HEK293 (cell line): Measurements from ENCODE around the gene DIP2C.
A peak's percentile ranks its signal among the peaks of the same experiment; 100 is the strongest.

Experiments
- CTCF ChIA-PET: fragments of 350-600 bp; formaldehyde crosslinking; extraction: SDS; loops from one replicate; lab custom pipeline; 2021; ENCODE audit warnings: antibody characterized with exemption; lab: Yijun Ruan, JAX
- POLR2A ChIA-PET: fragments of 300-600 bp; formaldehyde crosslinking; extraction: SDS; loops from one replicate; lab custom pipeline; 2020; ENCODE audit warnings: antibody characterized with exemption, inconsistent platforms; lab: Yijun Ruan, JAX
- H3K27ac ChIP-seq: fragments of 200-500 bp; sonication (Bioruptor generic); 2 replicates; pipeline ENCODE4 v1.5.1; 2014; ENCODE audit warnings: low read depth, low read length, control low read depth, inconsistent platforms; ENCODE audit errors: extremely low read depth
- H3K36me3 ChIP-seq, 2 experiments: fragments of 200-500 bp in 1 of 2; sonication (Bioruptor generic) in 1 of 2; 1 replicate in 1 of 2; 2 replicates in 1 of 2; pipeline ENCODE4 v1.5.1; 2014 to 2017; ENCODE audit warnings: inconsistent platforms in 2 of 2, low read length in 2 of 2; ENCODE audit not compliant: control insufficient read depth in 2 of 2, insufficient read depth in 1 of 2
- H3K4me1 ChIP-seq: fragments of 200-500 bp; sonication (Bioruptor generic); 2 replicates; pipeline ENCODE4 v1.5.1; 2014; ENCODE audit warnings: mild to moderate bottlenecking, low read length, inconsistent platforms; ENCODE audit not compliant: control insufficient read depth, insufficient read depth
- H3K4me3 ChIP-seq: 2 replicates; pipeline ENCODE4 v1.5.1; 2011; ENCODE audit warnings: low read depth, mild to moderate bottlenecking, control low read depth, low read length, moderate library complexity
- H3K9me3 ChIP-seq: fragments of 200-500 bp; sonication (Bioruptor generic); 2 replicates; pipeline ENCODE4 v1.5.1; 2014; ENCODE audit warnings: low read depth, low read length, inconsistent platforms; ENCODE audit not compliant: control insufficient read depth, insufficient read depth
- GLI2 ChIP-seq: fragments of 450-650 bp; formaldehyde crosslinking; IDR thresholded peaks from 2 replicates; pipeline ENCODE4; 2017; ENCODE audit warnings: missing biosample characterization, missing genetic modification characterization, low read depth, borderline replicate concordance
- GLIS1 ChIP-seq: fragments of 450-650 bp; formaldehyde crosslinking; IDR thresholded peaks from 2 replicates; pipeline ENCODE4 v1.5.1; 2016; ENCODE audit warnings: missing biosample characterization, missing genetic modification characterization
- OSR2 ChIP-seq: fragments of 450-650 bp; formaldehyde crosslinking; IDR thresholded peaks from 2 replicates; pipeline ENCODE4 v1.5.1; 2016; ENCODE audit warnings: missing biosample characterization, missing genetic modification characterization
- SALL2 ChIP-seq: fragments of 450-650 bp; formaldehyde crosslinking; IDR thresholded peaks from 2 replicates; pipeline ENCODE4 v1.5.0; 2017; ENCODE audit warnings: missing biosample characterization, mild to moderate bottlenecking, missing genetic modification characterization, borderline replicate concordance
- WT1 ChIP-seq: fragments of 450-650 bp; formaldehyde crosslinking; IDR thresholded peaks from 2 replicates; pipeline ENCODE4 v1.5.1; 2016; ENCODE audit warnings: missing biosample characterization, missing genetic modification characterization
- ZBTB20 ChIP-seq: fragments of 450-650 bp; formaldehyde crosslinking; IDR thresholded peaks from 2 replicates; pipeline ENCODE4 v1.5.1; 2016; ENCODE audit warnings: missing biosample characterization, missing genetic modification characterization
- ZFHX2 ChIP-seq: fragments of 450-650 bp; formaldehyde crosslinking; conservative IDR thresholded peaks from 2 replicates; pipeline ENCODE4 v1.5.1; 2016; ENCODE audit warnings: missing biosample characterization, missing genetic modification characterization
- ZIC2 ChIP-seq: fragments of 450-650 bp; formaldehyde crosslinking; IDR thresholded peaks from 2 replicates; pipeline ENCODE4 v1.5.1; 2016; ENCODE audit warnings: missing biosample characterization, missing genetic modification characterization
- ZNF114 ChIP-seq: fragments of 450-650 bp; formaldehyde crosslinking; IDR thresholded peaks from 2 replicates; pipeline ENCODE4 v1.5.0; 2017; ENCODE audit warnings: missing biosample characterization, missing genetic modification characterization
- ZNF132 ChIP-seq: fragments of 450-650 bp; formaldehyde crosslinking; IDR thresholded peaks from 2 replicates; pipeline ENCODE4 v1.5.1; 2017; ENCODE audit warnings: missing biosample characterization, missing genetic modification characterization, borderline replicate concordance
- ZNF202 ChIP-seq: fragments of 450-650 bp; formaldehyde crosslinking; IDR thresholded peaks from 2 replicates; pipeline ENCODE4 v1.5.1; 2016; ENCODE audit warnings: missing biosample characterization, missing genetic modification characterization, borderline replicate concordance
- ZNF248 ChIP-seq: fragments of 450-650 bp; formaldehyde crosslinking; IDR thresholded peaks from 2 replicates; pipeline ENCODE4 v1.5.1; 2017; ENCODE audit warnings: missing biosample characterization, missing genetic modification characterization
- ZNF366 ChIP-seq: fragments of 450-650 bp; formaldehyde crosslinking; conservative IDR thresholded peaks from 2 replicates; pipeline ENCODE4 v1.5.1; 2016; ENCODE audit warnings: missing biosample characterization, missing genetic modification characterization
- ZNF394 ChIP-seq: fragments of 450-650 bp; formaldehyde crosslinking; IDR thresholded peaks from 2 replicates; pipeline ENCODE4 v1.5.1; 2016; ENCODE audit warnings: missing biosample characterization, missing genetic modification characterization, mild to moderate bottlenecking, moderate library complexity, borderline replicate concordance
- ZNF48 ChIP-seq: fragments of 450-650 bp; formaldehyde crosslinking; IDR thresholded peaks from 2 replicates; pipeline ENCODE4 v1.5.1; 2016; ENCODE audit warnings: missing biosample characterization, missing genetic modification characterization
- ZNF521 ChIP-seq: fragments of 450-650 bp; formaldehyde crosslinking; IDR thresholded peaks from 2 replicates; pipeline ENCODE4 v1.5.1; 2017; ENCODE audit warnings: missing biosample characterization, mild to moderate bottlenecking, missing genetic modification characterization
- ZNF596 ChIP-seq: fragments of 450-650 bp; IDR thresholded peaks from 2 replicates; pipeline ENCODE4 v1.5.0; 2018; ENCODE audit warnings: missing biosample characterization, mild to moderate bottlenecking, missing genetic modification characterization, moderate library complexity
- ZNF621 ChIP-seq: fragments of 450-650 bp; formaldehyde crosslinking; IDR thresholded peaks from 2 replicates; pipeline ENCODE4 v1.5.1; 2017; ENCODE audit warnings: missing biosample characterization, missing genetic modification characterization
- ZNF692 ChIP-seq: fragments of 450-650 bp; formaldehyde crosslinking; IDR thresholded peaks from 2 replicates; pipeline ENCODE4 v1.5.1; 2016; ENCODE audit warnings: missing biosample characterization, missing genetic modification characterization
- ZNF707 ChIP-seq: fragments of 450-650 bp; formaldehyde crosslinking; IDR thresholded peaks from 2 replicates; pipeline ENCODE4 v1.5.1; 2016; ENCODE audit warnings: missing biosample characterization, missing genetic modification characterization
- ZNF76 ChIP-seq: fragments of 450-650 bp; formaldehyde crosslinking; IDR thresholded peaks from 2 replicates; pipeline ENCODE4; 2016; ENCODE audit warnings: low read depth, missing biosample characterization, missing genetic modification characterization, borderline replicate concordance
- ZNF776 ChIP-seq: fragments of 450-650 bp; formaldehyde crosslinking; IDR thresholded peaks from 2 replicates; pipeline ENCODE4 v1.5.0; 2017; ENCODE audit warnings: missing biosample characterization, missing genetic modification characterization, borderline replicate concordance
- ZNF830 ChIP-seq: fragments of 450-650 bp; IDR thresholded peaks from 2 replicates; pipeline ENCODE4 v1.5.0; 2018; ENCODE audit warnings: missing biosample characterization, missing genetic modification characterization, low read depth, mild to moderate bottlenecking, moderate library complexity
- ZNF837 ChIP-seq: fragments of 450-650 bp; formaldehyde crosslinking; IDR thresholded peaks from 2 replicates; pipeline ENCODE4 v1.5.1; 2016; ENCODE audit warnings: missing biosample characterization, missing genetic modification characterization
- TF ChIP-seq, protein P1 (sequence below): fragments of 450-650 bp; formaldehyde crosslinking; IDR thresholded peaks from 2 replicates; pipeline ENCODE4 v1.5.1; 2016; ENCODE audit warnings: missing biosample characterization, missing genetic modification characterization
- TF ChIP-seq, protein P2 (sequence below): fragments of 450-650 bp; formaldehyde crosslinking; IDR thresholded peaks from 2 replicates; pipeline ENCODE4 v1.5.1; 2016; ENCODE audit warnings: missing biosample characterization, missing genetic modification characterization

The DIP2C gene

DNA sequence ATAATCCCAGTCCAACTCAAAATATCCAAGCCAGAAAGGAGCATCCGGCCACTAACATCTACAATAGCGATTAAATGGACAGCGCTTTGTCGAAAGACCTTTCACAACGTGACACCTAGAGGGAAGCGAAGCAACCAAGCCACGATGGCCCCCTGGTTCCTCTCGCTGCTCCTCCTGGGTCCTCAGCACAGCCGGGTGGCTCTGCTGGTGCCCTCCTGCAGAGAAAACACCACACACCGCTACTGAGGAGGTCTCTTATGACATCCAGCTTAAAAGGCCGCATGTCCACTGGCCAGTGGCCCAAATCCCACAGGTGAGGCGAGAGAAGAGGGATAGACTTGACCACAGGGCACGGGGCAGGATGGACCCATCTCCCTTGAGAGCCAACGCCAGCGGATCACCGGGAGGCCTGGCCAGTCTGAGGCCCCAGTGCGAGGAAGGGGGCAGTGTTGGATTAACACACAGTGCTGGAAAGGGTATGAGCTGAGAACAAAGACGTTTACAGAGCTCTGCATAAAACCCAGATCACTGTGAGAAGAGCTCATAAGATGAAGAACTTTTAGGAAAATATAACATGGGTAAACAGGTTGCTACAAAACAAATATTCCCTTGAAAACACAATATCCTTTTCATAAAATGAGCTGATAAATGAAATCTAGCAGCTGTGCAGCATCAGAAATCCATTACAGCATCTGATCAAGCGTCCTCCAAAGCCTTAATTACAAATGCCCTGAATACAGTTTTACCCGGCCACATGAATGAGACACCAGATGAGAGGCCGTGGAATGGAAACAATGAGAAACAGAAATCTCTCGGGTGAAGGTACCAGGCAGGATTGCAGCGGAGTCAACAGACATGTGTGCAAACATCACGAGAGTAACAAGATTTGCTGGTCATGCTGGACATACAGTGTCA lies 236.7 kb downstream of the DIP2C start:
- Histone ChIP-seq H3K4me1 (no peaks in the 10 kb centered on the region; the same call in 1 of the 2 replicates), H3K4me3 (no peak overlapping the region), H3K27ac (no peak overlapping the region), H3K36me3 (no peaks in the 10 kb centered on the region), H3K9me3 (no peaks in the 10 kb centered on the region)
- peak; percentile 90 for TF ChIP-seq GLIS1 (tag by site-specific recombination)
- TF ChIP-seq ZNF202 = no peak
- TF ChIP-seq ZNF114 (tag by site-specific recombination) = no peak
- TF ChIP-seq WT1 (tag by site-specific recombination) = no peak
- no peak for TF ChIP-seq ZNF76 (tag by site-specific recombination)
- TF ChIP-seq OSR2 (tag by site-specific recombination) = no peak
- peak; percentile 76 for TF ChIP-seq ZIC2
- ChIA-PET CTCF (no interaction called here), POLR2A (no interaction called here)

DNA sequence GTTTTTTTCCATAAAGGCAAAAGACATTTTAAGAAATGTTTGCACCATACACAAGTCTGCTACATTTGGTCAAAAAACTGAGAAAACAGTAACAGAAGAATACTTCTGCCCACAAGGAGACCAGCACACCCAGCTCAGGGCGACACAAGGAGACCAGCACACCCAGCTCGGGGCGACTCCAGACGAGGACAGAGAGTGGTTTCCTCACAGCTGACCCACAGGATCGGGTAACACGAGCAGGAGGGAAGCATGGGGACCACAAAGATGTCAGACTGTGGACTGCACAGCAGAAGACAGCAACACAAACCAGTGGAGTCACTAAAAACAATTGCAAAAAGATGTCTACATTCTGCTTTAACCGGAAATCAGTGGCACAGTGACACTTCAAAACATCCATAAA lies 237.6 kb downstream of the DIP2C start:
- TF ChIP-seq ZNF707 (no peak), ZNF837 (tag by site-specific recombination) (no peak), ZNF366 (tag by site-specific recombination) (no peak), ZNF132 (tag by site-specific recombination) (no peak), ZNF776 (no peak), ZNF596 (tag by site-specific recombination) (no peak), ZIC2 (no peak), ZBTB20 (no peak), ZNF521 (tag by site-specific recombination) (no peak), GLI2 (tag by site-specific recombination) (no peak), ZNF48 (tag by site-specific recombination) (no peak), ZNF248 (tag by site-specific recombination) (no peak), ZNF830 (no peak), ZNF621 (no peak)
- TF ChIP-seq, protein P1, sequence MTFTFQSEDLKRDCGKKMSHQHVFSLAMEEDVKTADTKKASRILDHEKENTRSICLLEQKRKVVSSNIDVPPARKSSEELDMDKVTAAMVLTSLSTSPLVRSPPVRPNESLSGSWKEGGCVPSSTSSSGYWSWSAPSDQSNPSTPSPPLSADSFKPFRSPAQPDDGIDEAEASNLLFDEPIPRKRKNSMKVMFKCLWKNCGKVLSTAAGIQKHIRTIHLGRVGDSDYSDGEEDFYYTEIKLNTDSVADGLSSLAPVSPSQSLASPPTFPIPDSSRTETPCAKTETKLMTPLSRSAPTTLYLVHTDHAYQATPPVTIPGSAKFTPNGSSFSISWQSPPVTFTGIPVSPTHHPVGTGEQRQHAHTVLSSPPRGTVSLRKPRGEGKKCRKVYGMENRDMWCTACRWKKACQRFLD (tag by site-specific recombination) = no peak
- no peak overlapping the region for H3K27ac ChIP-seq
- ChIA-PET POLR2A (no interaction called here), CTCF (no interaction called here)
- no peaks in the 10 kb centered on the region; the same call in 1 of the 2 replicates for H3K4me1 ChIP-seq
- no peaks in the 10 kb centered on the region for H3K9me3 ChIP-seq
- no peak overlapping the region for H3K4me3 ChIP-seq
- H3K36me3 ChIP-seq = no peaks in the 10 kb centered on the region

DNA sequence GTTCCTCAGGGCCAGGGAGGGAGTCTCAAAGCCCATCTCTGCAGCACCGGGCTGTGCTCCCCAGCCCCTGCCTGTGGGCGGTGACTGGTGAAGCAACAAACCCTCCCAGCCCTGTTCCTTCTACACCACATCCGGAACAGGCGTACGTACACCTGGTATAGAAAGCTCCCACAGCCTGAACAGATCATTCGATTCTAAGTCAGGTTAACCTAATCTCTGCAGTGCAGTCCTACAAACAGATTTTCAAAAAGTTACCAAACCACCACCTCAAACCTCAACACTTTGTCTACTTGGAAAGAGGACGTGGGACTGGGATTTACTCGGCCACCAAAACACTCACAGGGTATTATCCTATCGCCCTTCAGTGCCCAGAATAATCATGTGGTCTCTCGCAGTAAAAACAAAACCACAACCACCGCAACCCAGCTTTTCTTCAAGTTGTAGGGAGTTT lies 238.4 kb downstream of the DIP2C start:
- H3K27ac ChIP-seq = no peak overlapping the region
- H3K4me1 ChIP-seq = no peaks in the 10 kb centered on the region; the same call in 1 of the 2 replicates
- CTCF ChIA-PET = interaction anchor here (0.5 kb wide), 1 partner anchor 9 kb away, joined by 4 read pairs; no protein-coding TSS in a partner anchor
- H3K36me3 ChIP-seq = peaks cover 0 to 2% of the 10 kb centered on the region in 2 experiments; a peak in 1 of 3 replicates
- H3K4me3 ChIP-seq = no peak overlapping the region
- no peak for TF ChIP-seq ZNF692 (tag by site-specific recombination)
- no peak for TF ChIP-seq SALL2 (tag by site-specific recombination)
- TF ChIP-seq ZNF394 = no peak
- TF ChIP-seq, protein P2, sequence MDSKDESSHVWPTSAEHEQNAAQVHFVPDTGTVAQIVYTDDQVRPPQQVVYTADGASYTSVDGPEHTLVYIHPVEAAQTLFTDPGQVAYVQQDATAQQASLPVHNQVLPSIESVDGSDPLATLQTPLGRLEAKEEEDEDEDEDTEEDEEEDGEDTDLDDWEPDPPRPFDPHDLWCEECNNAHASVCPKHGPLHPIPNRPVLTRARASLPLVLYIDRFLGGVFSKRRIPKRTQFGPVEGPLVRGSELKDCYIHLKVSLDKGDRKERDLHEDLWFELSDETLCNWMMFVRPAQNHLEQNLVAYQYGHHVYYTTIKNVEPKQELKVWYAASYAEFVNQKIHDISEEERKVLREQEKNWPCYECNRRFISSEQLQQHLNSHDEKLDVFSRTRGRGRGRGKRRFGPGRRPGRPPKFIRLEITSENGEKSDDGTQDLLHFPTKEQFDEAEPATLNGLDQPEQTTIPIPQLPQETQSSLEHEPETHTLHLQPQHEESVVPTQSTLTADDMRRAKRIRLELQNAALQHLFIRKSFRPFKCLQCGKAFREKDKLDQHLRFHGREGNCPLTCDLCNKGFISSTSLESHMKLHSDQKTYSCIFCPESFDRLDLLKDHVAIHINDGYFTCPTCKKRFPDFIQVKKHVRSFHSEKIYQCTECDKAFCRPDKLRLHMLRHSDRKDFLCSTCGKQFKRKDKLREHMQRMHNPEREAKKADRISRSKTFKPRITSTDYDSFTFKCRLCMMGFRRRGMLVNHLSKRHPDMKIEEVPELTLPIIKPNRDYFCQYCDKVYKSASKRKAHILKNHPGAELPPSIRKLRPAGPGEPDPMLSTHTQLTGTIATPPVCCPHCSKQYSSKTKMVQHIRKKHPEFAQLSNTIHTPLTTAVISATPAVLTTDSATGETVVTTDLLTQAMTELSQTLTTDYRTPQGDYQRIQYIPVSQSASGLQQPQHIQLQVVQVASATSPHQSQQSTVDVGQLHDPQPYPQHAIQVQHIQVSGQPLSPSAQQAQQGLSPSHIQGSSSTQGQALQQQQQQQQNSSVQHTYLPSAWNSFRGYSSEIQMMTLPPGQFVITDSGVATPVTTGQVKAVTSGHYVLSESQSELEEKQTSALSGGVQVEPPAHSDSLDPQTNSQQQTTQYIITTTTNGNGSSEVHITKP = no peak
- TF ChIP-seq ZFHX2 (tag by site-specific recombination) = 0 out of 2 replicates have a peak, but pooled peaks have one; percentile 11
- TF ChIP-seq ZNF248 (tag by site-specific recombination) = no peak
- TF ChIP-seq, all 188 proteins: peak for 1
- no peaks in the 10 kb centered on the region for H3K9me3 ChIP-seq
- POLR2A ChIA-PET = no interaction called here
